HepG2 (cell line): ENCODE results near the gene KIRREL2. TPM values are rescaled to one million over a fixed set of nuclear protein-coding genes. Genes with fewer than 3 reads are reported as not detected.

Source experiments
- ATAC-seq: fragments of 200-7000 bp; cut with Tn5 transposase; 3 replicates; pipeline ENCODE4 v1.9.1; 2020; ENCODE audit warnings: mild to moderate bottlenecking, moderate library complexity
- BruUV-seq: library from RNA; stranded (reverse); fragments of 400-500 nt; replicated peaks from 2 replicates; lab custom pipeline; 2021; lab: Mats Ljungman, UMichigan
- CTCF ChIA-PET: fragments of 300-600 bp; formaldehyde crosslinking; extraction: SDS; loops from one replicate; lab custom pipeline; 2021; ENCODE audit warnings: low total read pairs, inconsistent platforms, low intra/inter-chr PET ratio; lab: Yijun Ruan, JAX
- POLR2A ChIA-PET: fragments of 350-600 bp; sonication (Branson Sonifier 250); formaldehyde crosslinking; loops from one replicate; lab custom pipeline; 2020; ENCODE audit warnings: antibody characterized with exemption, inconsistent platforms; lab: Yijun Ruan, JAX
- DNase-seq: peaks from one replicate; pipeline ENCODE4 v3.0.0-alpha.2; 2015; ENCODE audit warnings: low spot score
- FAIRE-seq: peaks from 3 replicates; lab custom pipeline; 2011; peaks lifted over from hg19 to GRCh38; lab: Jason Lieb, UNC
- H2AFZ ChIP-seq: one replicate; pipeline ENCODE4 v1.6.1; 2011; ENCODE audit warnings: low read length, inconsistent platforms
- H3K27ac ChIP-seq: fragments of 300-600 bp; 3 replicates; pipeline ENCODE4 v1.8.0; 2011; ENCODE audit warnings: mixed run types, mild to moderate bottlenecking, mixed read lengths, low read length, inconsistent platforms; ENCODE audit not compliant: insufficient read depth; ENCODE audit errors: extremely low read length
- H3K27me3 ChIP-seq, 2 experiments: fragments of 200-600 bp in 1 of 2; 2 replicates in 1 of 2; 3 replicates in 1 of 2; pipeline versions ENCODE4 v1.6.0 to v1.8.0; 2011; ENCODE audit warnings: low read length in 2 of 2, mild to moderate bottlenecking in 2 of 2, moderate library complexity in 2 of 2, inconsistent platforms in 1 of 2; ENCODE audit not compliant: insufficient read depth in 2 of 2, control insufficient read depth in 1 of 2
- H3K36me3 ChIP-seq, 2 experiments: fragments of 200-600 bp in 1 of 2; replicated peaks in 1 of 2; 2 replicates in 1 of 2; 3 replicates in 1 of 2; pipeline versions ENCODE4 v1.5.1 to v1.8.0; 2011; ENCODE audit warnings: low read length in 2 of 2, inconsistent platforms in 1 of 2; ENCODE audit not compliant: insufficient read depth in 2 of 2, control insufficient read depth in 1 of 2
- H3K4me1 ChIP-seq: 2 replicates; pipeline ENCODE4 v1.5.1; 2012; ENCODE audit warnings: low read length, inconsistent platforms; ENCODE audit not compliant: insufficient read depth
- H3K4me2 ChIP-seq: 2 replicates; pipeline ENCODE4 v1.6.0; 2011; ENCODE audit warnings: low read depth, low read length, inconsistent platforms
- H3K4me3 ChIP-seq, 3 experiments: fragments of 200-600 bp in 1 of 3; sonication (generic), shearing (Covaris generic) in 1 of 3; replicated peaks in 1 of 3; 2 replicates each; pipeline ENCODE4 v1.5.1; 2011 to 2016; ENCODE audit warnings: low read length in 3 of 3, inconsistent platforms in 2 of 3, low read depth in 2 of 3, mild to moderate bottlenecking in 2 of 3, control low read depth in 1 of 3, mixed read lengths in 1 of 3; ENCODE audit not compliant: insufficient read depth in 1 of 3
- H3K79me2 ChIP-seq: one replicate; pipeline ENCODE4 v1.6.1; 2011; ENCODE audit warnings: low read length, inconsistent platforms; ENCODE audit not compliant: insufficient read depth
- H3K9ac ChIP-seq: 2 replicates; pipeline ENCODE4 v1.6.0; 2011; ENCODE audit warnings: mild to moderate bottlenecking, low read depth, low read length, inconsistent platforms; ENCODE audit not compliant: insufficient read depth
- H3K9me3 ChIP-seq: 2 replicates; pipeline ENCODE4 v1.5.1; 2012; ENCODE audit warnings: mild to moderate bottlenecking, low read length
- H4K20me1 ChIP-seq: 2 replicates; pipeline ENCODE4 v1.6.0; 2011; ENCODE audit warnings: inconsistent platforms, mild to moderate bottlenecking, low read length, moderate library complexity; ENCODE audit not compliant: insufficient read depth
- NFATC3 ChIP-seq: sonication (generic); formaldehyde crosslinking; IDR thresholded peaks from 2 replicates; pipeline ENCODE4 v1.5.1; 2020; ENCODE audit warnings: mild to moderate bottlenecking, missing genetic modification reagents
- RFXANK ChIP-seq: IDR thresholded peaks from 2 replicates; pipeline ENCODE4 v1.6.1; 2016
- SMAD1 ChIP-seq: sonication (generic); formaldehyde crosslinking; IDR thresholded peaks from 2 replicates; pipeline ENCODE4 v1.4.0; 2020; ENCODE audit warnings: missing genetic modification reagents, low read depth, mild to moderate bottlenecking, borderline replicate concordance
- SP5 ChIP-seq: IDR thresholded peaks from 2 replicates; pipeline ENCODE4 v1.6.1; 2016; ENCODE audit warnings: low read depth, borderline replicate concordance
- SRSF1 ChIP-seq: fragments of 200-400 bp; formaldehyde crosslinking; optimal IDR thresholded peaks from 2 replicates; pipeline ENCODE3; 2017; ENCODE audit warnings: mild to moderate bottlenecking, low read depth, low read length, moderate library complexity
- ZBTB7B ChIP-seq: sonication (generic); formaldehyde crosslinking; IDR thresholded peaks from 2 replicates; pipeline ENCODE4 v1.4.0; 2020; ENCODE audit warnings: missing genetic modification reagents
- ZNF441 ChIP-seq: sonication (generic); formaldehyde crosslinking; IDR thresholded peaks from 2 replicates; pipeline ENCODE4 v1.7.0; 2021; ENCODE audit warnings: missing genetic modification reagents, borderline replicate concordance
- ZNF746 ChIP-seq: sonication (generic); formaldehyde crosslinking; IDR thresholded peaks from 2 replicates; pipeline ENCODE4 v1.8.0; 2022; ENCODE audit warnings: mild to moderate bottlenecking, missing genetic modification reagents
- WGBS: methylation state at CpG from one replicate; pipeline ENCODE4 v1.1.6; 2017; ENCODE audit warnings: low lambda C conversion rate; 5-methylcytosine and 5-hydroxymethylcytosine counted together
- in situ Hi-C: cut with HindIII; loops from 2 replicates; pipeline ENCODE4 v1.10.0; 2017; ENCODE audit warnings: low pct_unique_long_range_greater_than_20kb; ENCODE audit not compliant: extremely low pct_ligation_motif_present
- intact Hi-C: fragments of 100-400 bp; cut with micrococcal nuclease; formaldehyde crosslinking; loops from one replicate; pipeline ENCODE4 v1.10.0; 2022; ENCODE audit not compliant: unreplicated experiment
- polyA plus RNA-seq, 8 experiments: library from polyadenylated mRNA; depleted of rRNA in 3 of 8; stranded (reverse) in 7 of 8; unstranded in 1 of 8; fragments of >200 nt; fragmentation: Illumina TruSeq in 4 of 8; extraction: Trizol in 4 of 8; gene quantifications; 2 replicates each; pipeline versions ENCODE4 v1.2.1 to v1.2.3, GENCODE V29; 2011 to 2016; ENCODE audit warnings: low read depth in 4 of 8, missing spikeins in 1 of 8, mixed read lengths in 1 of 8; ENCODE audit not compliant: insufficient read depth in 1 of 8
- total RNA-seq, 5 experiments: library from RNA; depleted of rRNA; stranded (reverse); fragments of >200 nt; fragmentation: Illumina TruSeq; extraction: Trizol; gene quantifications; 2 replicates each; pipeline ENCODE4 v1.2.3, GENCODE V29; 2016; ENCODE audit warnings: low read depth in 1 of 5
- TF ChIP-seq, protein P1 (sequence below): sonication (generic); formaldehyde crosslinking; IDR thresholded peaks from 2 replicates; pipeline ENCODE4 v1.8.0; 2022; ENCODE audit warnings: missing genetic modification reagents, mild to moderate bottlenecking, borderline replicate concordance
- TF ChIP-seq, protein P2 (sequence below), 2 experiments: fragments of 450-650 bp in 1 of 2; sonication (generic) in 1 of 2; formaldehyde crosslinking; IDR thresholded peaks; 2 replicates each; pipeline versions ENCODE4 v1.5.0 to v1.8.0; 2020 to 2022; ENCODE audit warnings: mild to moderate bottlenecking in 1 of 2, missing genetic modification reagents in 1 of 2
- TF ChIP-seq, protein P3 (sequence below): sonication (generic); formaldehyde crosslinking; IDR thresholded peaks from one replicate; pipeline ENCODE4 v1.5.1; 2020; ENCODE audit warnings: mild to moderate bottlenecking, missing genetic modification reagents; ENCODE audit errors: not compliant biosample characterization
- TF ChIP-seq, protein P4 (sequence below): sonication (generic); formaldehyde crosslinking; conservative IDR thresholded peaks from 2 replicates; pipeline ENCODE4 v1.5.0; 2020; ENCODE audit warnings: missing genetic modification reagents

The KIRREL2 gene
- total and polyA plus RNA-seq, 2 of the 13 experiments (the other 11 are each of a cell fraction or from before 2014, with no cell fraction given) = 0.18 to 2.4 TPM

DNA sequence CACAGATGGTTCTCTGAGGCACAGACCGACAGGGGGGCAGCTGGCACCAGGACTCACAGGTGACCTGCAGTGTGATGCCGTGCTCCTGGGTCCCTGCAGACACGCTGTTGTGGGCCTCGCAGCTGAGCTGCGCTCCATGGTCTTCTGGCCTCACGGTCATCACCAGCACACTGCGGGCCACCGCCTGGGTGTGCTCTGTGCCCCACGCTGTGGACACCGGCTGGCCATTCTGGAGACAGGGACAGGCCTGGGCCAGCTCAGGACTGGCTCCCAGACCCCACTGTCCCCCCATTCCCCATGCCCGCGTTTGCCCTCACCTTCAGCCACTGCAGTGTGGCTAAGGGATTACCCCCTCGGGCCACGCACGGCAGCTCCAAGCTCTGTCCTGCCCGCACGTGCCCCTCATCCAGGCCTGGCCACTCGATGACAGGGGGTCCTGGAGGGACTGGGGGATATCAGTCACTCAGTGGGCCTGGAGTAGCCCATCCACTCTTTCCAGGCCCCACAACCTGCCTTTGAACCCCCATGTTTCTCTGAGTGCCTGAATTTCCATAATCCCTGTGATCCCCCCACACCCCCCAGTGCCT lies 7.7 kb upstream of the KIRREL2 start:
- H3K4me2 ChIP-seq = no peak overlapping the region
- H3K27me3 ChIP-seq = peaks cover 4 to 57% of the 10 kb centered on the region in 2 experiments; a peak in 4 of 5 replicates
- no peaks in the 10 kb centered on the region for H4K20me1 ChIP-seq
- FAIRE-seq = no peak
- ATAC-seq = no peak
- ChIA-PET CTCF (no interaction called here), POLR2A (no interaction called here)
- no peak overlapping the region for H3K4me3 ChIP-seq
- no peaks in the 10 kb centered on the region for H3K36me3 ChIP-seq
- BruUV-seq = no TSS peak
- 42% methylated on average over 6 of the region's 18 CpGs for WGBS
- no peak overlapping the region for H2AFZ ChIP-seq
- in situ Hi-C loops (no loop called here), intact Hi-C loops (no loop called here)
- DNase-seq = no peak
- no peak overlapping the region for H3K9ac ChIP-seq
- H3K79me2 ChIP-seq = no peaks in the 10 kb centered on the region
- peaks cover 26% of the 10 kb centered on the region for H3K4me1 ChIP-seq
- no peaks in the 10 kb centered on the region for H3K9me3 ChIP-seq
- H3K27ac ChIP-seq = no peak overlapping the region
- TF ChIP-seq ZNF441 (CRISPR knock-in tag) (no peak), ZBTB7B (CRISPR knock-in tag) (no peak), SRSF1 (no peak), NFATC3 (no peak), SP5 (CRISPR knock-in tag) (no peak), RFXANK (CRISPR knock-in tag) (no peak), SMAD1 (CRISPR knock-in tag) (no peak), ZNF746 (CRISPR knock-in tag) (no peak)
- TF ChIP-seq, protein P1, sequence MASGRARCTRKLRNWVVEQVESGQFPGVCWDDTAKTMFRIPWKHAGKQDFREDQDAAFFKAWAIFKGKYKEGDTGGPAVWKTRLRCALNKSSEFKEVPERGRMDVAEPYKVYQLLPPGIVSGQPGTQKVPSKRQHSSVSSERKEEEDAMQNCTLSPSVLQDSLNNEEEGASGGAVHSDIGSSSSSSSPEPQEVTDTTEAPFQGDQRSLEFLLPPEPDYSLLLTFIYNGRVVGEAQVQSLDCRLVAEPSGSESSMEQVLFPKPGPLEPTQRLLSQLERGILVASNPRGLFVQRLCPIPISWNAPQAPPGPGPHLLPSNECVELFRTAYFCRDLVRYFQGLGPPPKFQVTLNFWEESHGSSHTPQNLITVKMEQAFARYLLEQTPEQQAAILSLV (CRISPR knock-in tag) = no peak
- TF ChIP-seq, protein P2, sequence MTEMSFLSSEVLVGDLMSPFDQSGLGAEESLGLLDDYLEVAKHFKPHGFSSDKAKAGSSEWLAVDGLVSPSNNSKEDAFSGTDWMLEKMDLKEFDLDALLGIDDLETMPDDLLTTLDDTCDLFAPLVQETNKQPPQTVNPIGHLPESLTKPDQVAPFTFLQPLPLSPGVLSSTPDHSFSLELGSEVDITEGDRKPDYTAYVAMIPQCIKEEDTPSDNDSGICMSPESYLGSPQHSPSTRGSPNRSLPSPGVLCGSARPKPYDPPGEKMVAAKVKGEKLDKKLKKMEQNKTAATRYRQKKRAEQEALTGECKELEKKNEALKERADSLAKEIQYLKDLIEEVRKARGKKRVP (CRISPR knock-in tag; IDR thresholded peaks at IDR 0.05) = no peak
- TF ChIP-seq, protein P3, sequence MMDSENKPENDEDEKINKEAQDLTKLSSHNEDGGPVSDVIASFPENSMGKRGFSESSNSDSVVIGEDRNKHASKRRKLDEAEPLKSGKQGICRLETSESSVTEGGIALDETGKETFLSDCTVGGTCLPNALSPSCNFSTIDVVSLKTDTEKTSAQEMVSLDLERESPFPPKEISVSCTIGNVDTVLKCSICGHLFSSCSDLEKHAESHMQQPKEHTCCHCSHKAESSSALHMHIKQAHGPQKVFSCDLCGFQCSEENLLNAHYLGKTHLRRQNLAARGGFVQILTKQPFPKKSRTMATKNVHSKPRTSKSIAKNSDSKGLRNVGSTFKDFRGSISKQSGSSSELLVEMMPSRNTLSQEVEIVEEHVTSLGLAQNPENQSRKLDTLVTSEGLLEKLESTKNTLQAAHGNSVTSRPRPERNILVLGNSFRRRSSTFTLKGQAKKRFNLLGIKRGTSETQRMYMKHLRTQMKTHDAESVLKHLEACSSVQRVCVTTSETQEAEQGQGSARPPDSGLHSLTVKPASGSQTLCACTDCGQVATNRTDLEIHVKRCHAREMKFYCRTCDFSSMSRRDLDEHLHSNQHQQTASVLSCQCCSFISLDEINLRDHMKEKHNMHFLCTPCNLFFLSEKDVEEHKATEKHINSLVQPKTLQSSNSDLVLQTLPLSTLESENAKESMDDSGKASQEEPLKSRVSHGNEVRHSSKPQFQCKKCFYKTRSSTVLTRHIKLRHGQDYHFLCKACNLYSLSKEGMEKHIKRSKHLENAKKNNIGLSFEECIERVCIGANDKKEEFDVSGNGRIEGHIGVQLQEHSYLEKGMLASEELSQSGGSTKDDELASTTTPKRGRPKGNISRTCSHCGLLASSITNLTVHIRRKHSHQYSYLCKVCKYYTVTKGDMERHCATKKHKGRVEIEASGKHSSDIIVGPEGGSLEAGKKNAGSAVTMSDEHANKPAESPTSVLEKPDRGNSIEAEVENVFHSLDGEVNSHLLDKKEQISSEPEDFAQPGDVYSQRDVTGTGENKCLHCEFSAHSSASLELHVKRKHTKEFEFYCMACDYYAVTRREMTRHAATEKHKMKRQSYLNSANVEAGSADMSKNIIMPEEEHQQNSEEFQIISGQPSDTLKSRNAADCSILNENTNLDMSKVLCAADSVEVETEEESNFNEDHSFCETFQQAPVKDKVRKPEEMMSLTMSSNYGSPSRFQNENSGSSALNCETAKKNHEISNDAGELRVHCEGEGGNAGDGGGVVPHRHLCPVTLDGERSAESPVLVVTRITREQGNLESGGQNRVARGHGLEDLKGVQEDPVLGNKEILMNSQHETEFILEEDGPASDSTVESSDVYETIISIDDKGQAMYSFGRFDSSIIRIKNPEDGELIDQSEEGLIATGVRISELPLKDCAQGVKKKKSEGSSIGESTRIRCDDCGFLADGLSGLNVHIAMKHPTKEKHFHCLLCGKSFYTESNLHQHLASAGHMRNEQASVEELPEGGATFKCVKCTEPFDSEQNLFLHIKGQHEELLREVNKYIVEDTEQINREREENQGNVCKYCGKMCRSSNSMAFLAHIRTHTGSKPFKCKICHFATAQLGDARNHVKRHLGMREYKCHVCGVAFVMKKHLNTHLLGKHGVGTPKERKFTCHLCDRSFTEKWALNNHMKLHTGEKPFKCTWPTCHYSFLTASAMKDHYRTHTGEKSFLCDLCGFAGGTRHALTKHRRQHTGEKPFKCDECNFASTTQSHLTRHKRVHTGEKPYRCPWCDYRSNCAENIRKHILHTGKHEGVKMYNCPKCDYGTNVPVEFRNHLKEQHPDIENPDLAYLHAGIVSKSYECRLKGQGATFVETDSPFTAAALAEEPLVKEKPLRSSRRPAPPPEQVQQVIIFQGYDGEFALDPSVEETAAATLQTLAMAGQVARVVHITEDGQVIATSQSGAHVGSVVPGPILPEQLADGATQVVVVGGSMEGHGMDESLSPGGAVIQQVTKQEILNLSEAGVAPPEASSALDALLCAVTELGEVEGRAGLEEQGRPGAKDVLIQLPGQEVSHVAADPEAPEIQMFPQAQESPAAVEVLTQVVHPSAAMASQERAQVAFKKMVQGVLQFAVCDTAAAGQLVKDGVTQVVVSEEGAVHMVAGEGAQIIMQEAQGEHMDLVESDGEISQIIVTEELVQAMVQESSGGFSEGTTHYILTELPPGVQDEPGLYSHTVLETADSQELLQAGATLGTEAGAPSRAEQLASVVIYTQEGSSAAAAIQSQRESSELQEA (CRISPR knock-in tag) = no peak
- TF ChIP-seq, protein P4, sequence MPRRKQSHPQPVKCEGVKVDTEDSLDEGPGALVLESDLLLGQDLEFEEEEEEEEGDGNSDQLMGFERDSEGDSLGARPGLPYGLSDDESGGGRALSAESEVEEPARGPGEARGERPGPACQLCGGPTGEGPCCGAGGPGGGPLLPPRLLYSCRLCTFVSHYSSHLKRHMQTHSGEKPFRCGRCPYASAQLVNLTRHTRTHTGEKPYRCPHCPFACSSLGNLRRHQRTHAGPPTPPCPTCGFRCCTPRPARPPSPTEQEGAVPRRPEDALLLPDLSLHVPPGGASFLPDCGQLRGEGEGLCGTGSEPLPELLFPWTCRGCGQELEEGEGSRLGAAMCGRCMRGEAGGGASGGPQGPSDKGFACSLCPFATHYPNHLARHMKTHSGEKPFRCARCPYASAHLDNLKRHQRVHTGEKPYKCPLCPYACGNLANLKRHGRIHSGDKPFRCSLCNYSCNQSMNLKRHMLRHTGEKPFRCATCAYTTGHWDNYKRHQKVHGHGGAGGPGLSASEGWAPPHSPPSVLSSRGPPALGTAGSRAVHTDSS (CRISPR knock-in tag) = no peak
